Measurements from ENCODE around the gene MRPS30.

- TF ChIP-seq CTCF (IDR thresholded peaks at IDR 0.05) (no peak), POLR2A (IDR thresholded peaks at IDR 0.05) (no peak)
Observed at GRCh38 chr5:44827681-44828080, 18.9 kb downstream of the MRPS30 start.
